ENCODE measurements around the gene LZTFL1.

GRCh38 chr3:45777746-45778386, 64.1 kb downstream of the LZTFL1 start:
- TF ChIP-seq EP300 (IDR thresholded peaks at IDR 0.05) = no peak
- TF ChIP-seq CTCF (IDR thresholded peaks at IDR 0.05) = no peak

All from gastroesophageal sphincter (tissue), 3 donors.